ENCODE data around the gene TDP2.
"Not testable (repeated sequence)": the region's sequence is repeated elsewhere in the genome, so short reads cannot be mapped to it uniquely, and the experiment has no call there.

The TDP2 gene

GRCh38 chr6:24666641-24667377 is at the start of gene TDP2, which contains the start of gene ACOT13:
Gene TDP2 (minus strand): TSS chr6:24666899. CDS start chr6:24666862, 37 bp downstream.
Gene ACOT13 (plus strand): TSS chr6:24667077. CDS start chr6:24667264, 187 bp downstream.
- Mint-ChIP-seq H3K36me3 (peaks cover 46% of the 10 kb centered on the region), H3K27ac (peak within 1 kb of the TSS; percentile 98), H3K4me3 (peak within 1 kb of the TSS; percentile 87), H3K4me1 (peaks cover 65% of the 10 kb centered on the region), H3K9me3 (no peaks in the 10 kb centered on the region)
- peak; percentile 86 to 98 for DNase-seq (ENCODE audit: low spot score in 2 of 2)
- ATAC-seq, result peak; percentile 96

- no peak for DNase-seq (ENCODE audit: low spot score in 2 of 2)
- peak overlapping the region; percentile 41 for H3K4me3 Mint-ChIP-seq
These were observed 44.0 kb upstream of the TDP2 start for GRCh38 chr6:24710519-24711303.

GRCh38 chr6:24709014-24709711 is 42.5 kb upstream of the TDP2 start:
- H3K4me3 Mint-ChIP-seq, result no peak overlapping the region
- H3K27ac Mint-ChIP-seq, result peak overlapping the region; percentile 3
- ATAC-seq, result no peak
- no peaks in the 10 kb centered on the region for H3K9me3 Mint-ChIP-seq
- H3K4me1 Mint-ChIP-seq, result peaks cover 55% of the 10 kb centered on the region
- H3K36me3 Mint-ChIP-seq, result peaks cover 100% of the 10 kb centered on the region
- no peak for DNase-seq (ENCODE audit: low spot score in 2 of 2)

More at GRCh38 chr6:24710519-24711303, 44.0 kb upstream of the TDP2 start:
- Mint-ChIP-seq H3K36me3 (peaks cover 100% of the 10 kb centered on the region), H3K4me1 (peaks cover 57% of the 10 kb centered on the region), H3K27ac (peak overlapping the region; percentile 79), H3K9me3 (no peaks in the 10 kb centered on the region)
- peak; percentile 88 for ATAC-seq

- Mint-ChIP-seq H3K36me3 (peaks cover 100% of the 10 kb centered on the region), H3K4me1 (peaks cover 55% of the 10 kb centered on the region), H3K4me3 (no peak overlapping the region), H3K9me3 (no peaks in the 10 kb centered on the region), H3K27ac (peak overlapping the region; percentile 3)
- ATAC-seq (no peak), DNase-seq (ENCODE audit: low spot score in 2 of 2) (no peak)
These were observed 41.9 kb upstream of the TDP2 start for GRCh38 chr6:24708612-24709011.

GRCh38 chr6:24704468-24704867 is 37.8 kb upstream of the TDP2 start:
- Mint-ChIP-seq H3K4me1 (peaks cover 59% of the 10 kb centered on the region), H3K4me3 (no peak overlapping the region), H3K27ac (no peak overlapping the region), H3K9me3 (no peaks in the 10 kb centered on the region), H3K36me3 (peaks cover 96% of the 10 kb centered on the region)
- DNase-seq (ENCODE audit: low spot score in 2 of 2) (no peak), ATAC-seq (no peak)

GRCh38 chr6:24702720-24703282 is 36.1 kb upstream of the TDP2 start:
- H3K4me1 Mint-ChIP-seq, result peaks cover 62% of the 10 kb centered on the region
- peaks cover 81% of the 10 kb centered on the region for H3K36me3 Mint-ChIP-seq
- peak overlapping the region; percentile 85 for H3K27ac Mint-ChIP-seq

GRCh38 chr6:24699521-24700359 is 33.0 kb upstream of the TDP2 start:
- Mint-ChIP-seq H3K4me3 (peak overlapping the region; percentile 21), H3K27ac (peak overlapping the region; percentile 85), H3K36me3 (peaks cover 65% of the 10 kb centered on the region), H3K4me1 (peaks cover 60% of the 10 kb centered on the region), H3K9me3 (no peaks in the 10 kb centered on the region)
- ATAC-seq (peak; percentile 95), DNase-seq (ENCODE audit: low spot score in 2 of 2) (no peak)

More at GRCh38 chr6:24702720-24703282, 36.1 kb upstream of the TDP2 start:
- DNase-seq (ENCODE audit: low spot score in 2 of 2) (no peak), ATAC-seq (no peak)
- H3K4me3 Mint-ChIP-seq, result no peak overlapping the region
- H3K9me3 Mint-ChIP-seq, result no peaks in the 10 kb centered on the region

GRCh38 chr6:24696097-24696496 is 29.4 kb upstream of the TDP2 start:
- peaks cover 28% of the 10 kb centered on the region for H3K36me3 Mint-ChIP-seq
- DNase-seq (ENCODE audit: low spot score in 2 of 2) (no peak), ATAC-seq (peak; percentile 67)
- no peaks in the 10 kb centered on the region for H3K9me3 Mint-ChIP-seq
- peak overlapping the region; percentile 78 for H3K27ac Mint-ChIP-seq
- peaks cover 50% of the 10 kb centered on the region for H3K4me1 Mint-ChIP-seq
- no peak overlapping the region for H3K4me3 Mint-ChIP-seq

- not testable (repeated sequence) for H3K4me3 Mint-ChIP-seq, H3K9me3 Mint-ChIP-seq
- peak overlapping the region; percentile 78 for H3K27ac Mint-ChIP-seq
- peaks cover 46% of the 10 kb centered on the region for H3K4me1 Mint-ChIP-seq
- DNase-seq (ENCODE audit: low spot score in 2 of 2) (peak in 1 of 2 donors; percentile 59), ATAC-seq (peak; percentile 62)
- H3K36me3 Mint-ChIP-seq, result peaks cover 24% of the 10 kb centered on the region
These were observed 28.9 kb upstream of the TDP2 start for GRCh38 chr6:24695635-24696034.

- Mint-ChIP-seq H3K36me3 (peaks cover 16% of the 10 kb centered on the region), H3K9me3 (no peaks in the 10 kb centered on the region), H3K4me1 (peaks cover 34% of the 10 kb centered on the region), H3K27ac (no peak overlapping the region), H3K4me3 (no peak overlapping the region)
- ATAC-seq (no peak), DNase-seq (ENCODE audit: low spot score in 2 of 2) (no peak)
These were observed 27.5 kb upstream of the TDP2 start for GRCh38 chr6:24694198-24694597.

GRCh38 chr6:24692848-24693592 is 26.3 kb upstream of the TDP2 start:
- peaks cover 16% of the 10 kb centered on the region for H3K36me3 Mint-ChIP-seq
- H3K4me1 Mint-ChIP-seq, result peaks cover 28% of the 10 kb centered on the region
- no peaks in the 10 kb centered on the region for H3K9me3 Mint-ChIP-seq
- H3K4me3 Mint-ChIP-seq, result no peak overlapping the region
- no peak for DNase-seq (ENCODE audit: low spot score in 2 of 2)
- ATAC-seq, result no peak
- H3K27ac Mint-ChIP-seq, result peak overlapping the region; percentile 32

GRCh38 chr6:24692415-24692814 is 25.7 kb upstream of the TDP2 start:
- Mint-ChIP-seq H3K27ac (peak overlapping the region; percentile 32), H3K9me3 (no peaks in the 10 kb centered on the region), H3K4me1 (peaks cover 28% of the 10 kb centered on the region), H3K4me3 (no peak overlapping the region), H3K36me3 (peaks cover 11% of the 10 kb centered on the region)
- DNase-seq (ENCODE audit: low spot score in 2 of 2), result no peak
- no peak for ATAC-seq

- H3K9me3 Mint-ChIP-seq, result no peaks in the 10 kb centered on the region
- no peak overlapping the region for H3K4me3 Mint-ChIP-seq
- ATAC-seq, result no peak
- no peak for DNase-seq (ENCODE audit: low spot score in 2 of 2)
- H3K4me1 Mint-ChIP-seq, result peaks cover 28% of the 10 kb centered on the region
- peaks cover 11% of the 10 kb centered on the region for H3K36me3 Mint-ChIP-seq
- H3K27ac Mint-ChIP-seq, result peak overlapping the region; percentile 15
These were observed 25.3 kb upstream of the TDP2 start for GRCh38 chr6:24692003-24692402.

GRCh38 chr6:24691550-24691949 is 24.9 kb upstream of the TDP2 start:
- H3K4me1 Mint-ChIP-seq, result peaks cover 27% of the 10 kb centered on the region
- DNase-seq (ENCODE audit: low spot score in 2 of 2) (no peak), ATAC-seq (no peak)
- H3K27ac Mint-ChIP-seq, result peak overlapping the region; percentile 15
- H3K36me3 Mint-ChIP-seq, result peaks cover 9% of the 10 kb centered on the region
- no peaks in the 10 kb centered on the region for H3K9me3 Mint-ChIP-seq
- H3K4me3 Mint-ChIP-seq, result no peak overlapping the region

Measured in stimulated activated effector memory CD8-positive, alpha-beta T cell treated with anti-CD3 and anti-CD28 coated beads, Interleukin-12 subunit alpha, Interleukin-12 subunit beta, amount 100 ng/mL, for 72 hours (primary cell).